Measurements from ENCODE around the gene NISCH. TPM values are rescaled to one million over a fixed set of nuclear protein-coding genes. Genes with fewer than 3 reads are reported as not detected.

Gene NISCH
- total RNA-seq, 1 experiment from 2014 or later, result 63.4 TPM

DNA sequence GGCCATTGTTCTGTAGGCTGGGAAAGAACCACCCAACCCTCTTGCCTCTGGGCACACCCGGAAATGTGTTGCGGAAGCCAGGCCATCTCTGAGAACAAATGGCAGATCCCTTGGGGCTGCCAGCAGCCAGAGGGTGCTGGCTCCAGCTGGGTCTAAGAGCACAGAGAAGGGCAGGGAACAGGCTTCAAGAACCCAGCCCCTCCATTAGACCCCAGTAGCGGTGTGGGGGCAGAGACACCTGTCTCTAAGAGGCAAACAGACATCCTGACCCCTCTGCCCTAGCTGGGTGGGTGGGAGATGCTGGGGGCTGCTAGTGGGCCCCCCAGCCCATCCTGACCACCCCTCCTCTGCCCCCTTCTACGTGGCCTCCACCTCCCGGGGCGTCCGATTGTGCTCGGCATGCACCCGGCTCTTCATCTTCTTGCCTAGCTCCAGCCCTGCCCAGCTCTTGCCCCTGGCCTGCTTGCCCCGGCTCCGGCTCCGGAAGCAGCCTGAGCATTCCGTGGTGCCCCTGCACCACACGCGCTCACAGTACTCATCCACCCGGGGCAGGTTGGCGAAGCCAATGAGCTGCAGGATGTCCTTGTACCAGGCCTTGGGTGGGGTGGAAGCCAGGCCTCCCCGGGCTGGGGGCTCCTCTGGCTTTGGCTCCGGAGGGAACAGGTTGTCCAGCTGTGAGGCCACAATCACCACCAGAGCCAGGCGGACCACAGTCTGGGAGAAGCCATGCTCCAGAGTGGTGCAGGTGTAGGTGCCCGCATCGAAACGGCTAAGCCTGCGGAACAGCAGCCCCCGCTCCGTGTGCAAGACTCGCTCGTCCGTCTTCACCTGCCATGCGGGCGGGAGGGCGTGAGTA, 19.9 kb upstream of the NISCH start:
- intact Hi-C loops (cut with micrococcal nuclease; ENCODE audit: unreplicated experiment) (no loop called here), in situ Hi-C loops (cut with HindIII; ENCODE audit: low pct_unique_long_range_greater_than_20kb, low sequenced_read_pairs) (no loop called here)
- Histone ChIP-seq H3K27ac (ENCODE audit: low read length) (no peak overlapping the region), H3K4me3 (ENCODE audit: low read depth in 2 of 2, low read length in 2 of 2) (no peak overlapping the region), H3K36me3 (ENCODE audit: control insufficient read depth, insufficient read depth, low read length) (no peaks in the 10 kb centered on the region), H3K9me3 (ENCODE audit: control insufficient read depth, insufficient read depth, low read depth, low read length) (no peaks in the 10 kb centered on the region), H3K27me3 (ENCODE audit: control insufficient read depth, insufficient read depth, low read length) (no peaks in the 10 kb centered on the region), H3K4me1 (ENCODE audit: control insufficient read depth, insufficient read depth, low read length) (no peaks in the 10 kb centered on the region)
- DNase-seq (ENCODE audit: low read depth, low spot score), result no peak
- BruUV-seq (replicated peaks), result no TSS peak
- ChIA-PET POLR2A (no interaction called here), CTCF (interaction anchor here (0.6 kb wide), 1 partner anchor 36 kb away, joined by 3 read pairs; no protein-coding TSS in a partner anchor)
- TF ChIP-seq POLR2AphosphoS5 (IDR thresholded peaks at IDR 0.05; ENCODE audit: low read depth, low read length), result no peak
- TF ChIP-seq, protein P1, sequence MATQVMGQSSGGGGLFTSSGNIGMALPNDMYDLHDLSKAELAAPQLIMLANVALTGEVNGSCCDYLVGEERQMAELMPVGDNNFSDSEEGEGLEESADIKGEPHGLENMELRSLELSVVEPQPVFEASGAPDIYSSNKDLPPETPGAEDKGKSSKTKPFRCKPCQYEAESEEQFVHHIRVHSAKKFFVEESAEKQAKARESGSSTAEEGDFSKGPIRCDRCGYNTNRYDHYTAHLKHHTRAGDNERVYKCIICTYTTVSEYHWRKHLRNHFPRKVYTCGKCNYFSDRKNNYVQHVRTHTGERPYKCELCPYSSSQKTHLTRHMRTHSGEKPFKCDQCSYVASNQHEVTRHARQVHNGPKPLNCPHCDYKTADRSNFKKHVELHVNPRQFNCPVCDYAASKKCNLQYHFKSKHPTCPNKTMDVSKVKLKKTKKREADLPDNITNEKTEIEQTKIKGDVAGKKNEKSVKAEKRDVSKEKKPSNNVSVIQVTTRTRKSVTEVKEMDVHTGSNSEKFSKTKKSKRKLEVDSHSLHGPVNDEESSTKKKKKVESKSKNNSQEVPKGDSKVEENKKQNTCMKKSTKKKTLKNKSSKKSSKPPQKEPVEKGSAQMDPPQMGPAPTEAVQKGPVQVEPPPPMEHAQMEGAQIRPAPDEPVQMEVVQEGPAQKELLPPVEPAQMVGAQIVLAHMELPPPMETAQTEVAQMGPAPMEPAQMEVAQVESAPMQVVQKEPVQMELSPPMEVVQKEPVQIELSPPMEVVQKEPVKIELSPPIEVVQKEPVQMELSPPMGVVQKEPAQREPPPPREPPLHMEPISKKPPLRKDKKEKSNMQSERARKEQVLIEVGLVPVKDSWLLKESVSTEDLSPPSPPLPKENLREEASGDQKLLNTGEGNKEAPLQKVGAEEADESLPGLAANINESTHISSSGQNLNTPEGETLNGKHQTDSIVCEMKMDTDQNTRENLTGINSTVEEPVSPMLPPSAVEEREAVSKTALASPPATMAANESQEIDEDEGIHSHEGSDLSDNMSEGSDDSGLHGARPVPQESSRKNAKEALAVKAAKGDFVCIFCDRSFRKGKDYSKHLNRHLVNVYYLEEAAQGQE (IDR thresholded peaks at IDR 0.05; ENCODE audit: insufficient read depth in 1 of 2, low read depth in 2 of 2, low read length in 1 of 2), result no peak
- TF ChIP-seq SIN3A (IDR thresholded peaks at IDR 0.05; ENCODE audit: borderline replicate concordance, insufficient read depth, low read depth, low read length), result no peak
- TF ChIP-seq TCF7L2 (IDR thresholded peaks at IDR 0.05; ENCODE audit: low read depth, low read length), result no peak
- TF ChIP-seq, protein P2, sequence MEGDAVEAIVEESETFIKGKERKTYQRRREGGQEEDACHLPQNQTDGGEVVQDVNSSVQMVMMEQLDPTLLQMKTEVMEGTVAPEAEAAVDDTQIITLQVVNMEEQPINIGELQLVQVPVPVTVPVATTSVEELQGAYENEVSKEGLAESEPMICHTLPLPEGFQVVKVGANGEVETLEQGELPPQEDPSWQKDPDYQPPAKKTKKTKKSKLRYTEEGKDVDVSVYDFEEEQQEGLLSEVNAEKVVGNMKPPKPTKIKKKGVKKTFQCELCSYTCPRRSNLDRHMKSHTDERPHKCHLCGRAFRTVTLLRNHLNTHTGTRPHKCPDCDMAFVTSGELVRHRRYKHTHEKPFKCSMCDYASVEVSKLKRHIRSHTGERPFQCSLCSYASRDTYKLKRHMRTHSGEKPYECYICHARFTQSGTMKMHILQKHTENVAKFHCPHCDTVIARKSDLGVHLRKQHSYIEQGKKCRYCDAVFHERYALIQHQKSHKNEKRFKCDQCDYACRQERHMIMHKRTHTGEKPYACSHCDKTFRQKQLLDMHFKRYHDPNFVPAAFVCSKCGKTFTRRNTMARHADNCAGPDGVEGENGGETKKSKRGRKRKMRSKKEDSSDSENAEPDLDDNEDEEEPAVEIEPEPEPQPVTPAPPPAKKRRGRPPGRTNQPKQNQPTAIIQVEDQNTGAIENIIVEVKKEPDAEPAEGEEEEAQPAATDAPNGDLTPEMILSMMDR (IDR thresholded peaks at IDR 0.05), result no peak
- no peak for ATAC-seq

DNA sequence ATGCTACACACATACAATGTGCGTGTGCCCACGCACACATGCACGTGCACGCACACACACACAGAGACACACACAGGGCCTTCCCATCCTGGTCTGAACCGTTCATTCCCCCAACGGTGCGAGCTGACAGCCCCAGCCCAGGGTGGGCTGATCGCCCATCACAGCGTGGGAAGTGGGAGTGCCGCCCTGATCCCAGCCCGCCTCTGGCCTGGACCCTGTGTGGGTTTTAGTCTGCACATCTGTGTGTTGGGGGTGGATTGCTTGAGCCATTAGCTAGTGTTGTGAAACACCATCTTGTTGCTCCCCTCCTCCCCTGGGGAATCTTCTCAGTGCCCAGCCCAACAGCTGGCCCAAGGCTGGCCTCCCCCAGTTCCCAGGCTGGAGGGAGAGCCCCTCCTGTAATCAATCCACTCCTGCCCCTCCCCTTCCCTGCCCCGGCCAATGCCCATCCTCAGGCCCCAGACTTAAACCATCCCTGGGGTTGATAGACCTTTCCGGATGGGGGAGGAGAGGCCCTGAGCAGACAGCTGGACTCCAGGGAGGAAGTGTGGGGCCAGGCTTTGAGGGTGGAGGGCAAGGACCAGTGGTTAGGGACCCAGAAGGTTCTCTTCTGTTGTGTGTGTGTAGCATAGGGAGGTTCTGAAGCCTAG, 18.8 kb upstream of the NISCH start:
- H3K9me3 ChIP-seq (ENCODE audit: control insufficient read depth, insufficient read depth, low read depth, low read length), result no peaks in the 10 kb centered on the region
- no peaks in the 10 kb centered on the region for H3K36me3 ChIP-seq (ENCODE audit: control insufficient read depth, insufficient read depth, low read length)
- in situ Hi-C loops (cut with HindIII; ENCODE audit: low pct_unique_long_range_greater_than_20kb, low sequenced_read_pairs) (no loop called here), intact Hi-C loops (cut with micrococcal nuclease; ENCODE audit: unreplicated experiment) (no loop called here)
- CTCF ChIA-PET, result no interaction called here
- no peak overlapping the region for H3K27ac ChIP-seq (ENCODE audit: low read length)
- ATAC-seq, result no peak
- POLR2A ChIA-PET, result no interaction called here
- H3K4me3 ChIP-seq (ENCODE audit: low read depth in 2 of 2, low read length in 2 of 2), result no peak overlapping the region
- DNase-seq (ENCODE audit: low read depth, low spot score), result no peak
- no peak for TF ChIP-seq POLR2AphosphoS5 (IDR thresholded peaks at IDR 0.05; ENCODE audit: low read depth, low read length)
- TF ChIP-seq, protein P2 (IDR thresholded peaks at IDR 0.05), result no peak
- TF ChIP-seq SIN3A (IDR thresholded peaks at IDR 0.05; ENCODE audit: borderline replicate concordance, insufficient read depth, low read depth, low read length), result no peak
- TF ChIP-seq, protein P1 (IDR thresholded peaks at IDR 0.05; ENCODE audit: insufficient read depth in 1 of 2, low read depth in 2 of 2, low read length in 1 of 2), result no peak
- TF ChIP-seq TCF7L2 (IDR thresholded peaks at IDR 0.05; ENCODE audit: low read depth, low read length), result no peak
- no peaks in the 10 kb centered on the region for H3K4me1 ChIP-seq (ENCODE audit: control insufficient read depth, insufficient read depth, low read length)
- H3K27me3 ChIP-seq (ENCODE audit: control insufficient read depth, insufficient read depth, low read length), result no peaks in the 10 kb centered on the region
- no TSS peak for BruUV-seq (replicated peaks)

Data from Panc1 (cell line).